Brain microvascular endothelial cell (primary cell): ENCODE results near the gene MUC22.
"Not testable (repeated sequence)": the region's sequence is repeated elsewhere in the genome, so short reads cannot be mapped to it uniquely, and the experiment has no call there.

Source experiments
- DNase-seq: peaks from one replicate; pipeline ENCODE4 v3.0.0-alpha.2; 2020
- H3K27ac ChIP-seq: fragments of 250-450 bp; sonication (Bioruptor Pico); 2 replicates; pipeline ENCODE4 v1.5.1; 2020; ENCODE audit warnings: mild to moderate bottlenecking, moderate library complexity
- H3K27me3 ChIP-seq: fragments of 250-450 bp; sonication (Bioruptor Pico); replicated peaks from 2 replicates; pipeline ENCODE4 v1.5.1; 2020; ENCODE audit warnings: mild to moderate bottlenecking
- H3K36me3 ChIP-seq: fragments of 250-450 bp; sonication (Bioruptor Pico); replicated peaks from 2 replicates; pipeline ENCODE4 v1.5.1; 2020; ENCODE audit warnings: mild to moderate bottlenecking
- H3K4me3 ChIP-seq: 2 replicates; pipeline ENCODE4 v1.5.1; 2011; ENCODE audit warnings: low read depth, mild to moderate bottlenecking, control low read depth, low read length, moderate library complexity
- in situ Hi-C: cut with HindIII; loops from 2 replicates; pipeline ENCODE4 v1.10.0; 2017; ENCODE audit warnings: low sequenced_read_pairs, low pct_ligation_motif_present
- TF ChIP-seq, protein P1 (sequence below): IDR thresholded peaks from 2 replicates; pipeline ENCODE4 v1.5.1; 2011; ENCODE audit warnings: low read depth, mild to moderate bottlenecking, moderate library complexity, low read length, control low read depth, inconsistent platforms; ENCODE audit errors: missing control alignments

Gene MUC22

GRCh38 chr6:31008165-31008564, 2.1 kb upstream of the MUC22 start:
- Histone ChIP-seq H3K27me3 (no peaks in the 10 kb centered on the region), H3K36me3 (no peaks in the 10 kb centered on the region), H3K4me3 (no peak overlapping the region), H3K27ac (peak overlapping the region; percentile 18)
- DNase-seq: no peak
- TF ChIP-seq, protein P1, sequence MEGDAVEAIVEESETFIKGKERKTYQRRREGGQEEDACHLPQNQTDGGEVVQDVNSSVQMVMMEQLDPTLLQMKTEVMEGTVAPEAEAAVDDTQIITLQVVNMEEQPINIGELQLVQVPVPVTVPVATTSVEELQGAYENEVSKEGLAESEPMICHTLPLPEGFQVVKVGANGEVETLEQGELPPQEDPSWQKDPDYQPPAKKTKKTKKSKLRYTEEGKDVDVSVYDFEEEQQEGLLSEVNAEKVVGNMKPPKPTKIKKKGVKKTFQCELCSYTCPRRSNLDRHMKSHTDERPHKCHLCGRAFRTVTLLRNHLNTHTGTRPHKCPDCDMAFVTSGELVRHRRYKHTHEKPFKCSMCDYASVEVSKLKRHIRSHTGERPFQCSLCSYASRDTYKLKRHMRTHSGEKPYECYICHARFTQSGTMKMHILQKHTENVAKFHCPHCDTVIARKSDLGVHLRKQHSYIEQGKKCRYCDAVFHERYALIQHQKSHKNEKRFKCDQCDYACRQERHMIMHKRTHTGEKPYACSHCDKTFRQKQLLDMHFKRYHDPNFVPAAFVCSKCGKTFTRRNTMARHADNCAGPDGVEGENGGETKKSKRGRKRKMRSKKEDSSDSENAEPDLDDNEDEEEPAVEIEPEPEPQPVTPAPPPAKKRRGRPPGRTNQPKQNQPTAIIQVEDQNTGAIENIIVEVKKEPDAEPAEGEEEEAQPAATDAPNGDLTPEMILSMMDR: peak; percentile 35
- in situ Hi-C loops: no loop called here

GRCh38 chr6:31009731-31010130, 543 bp upstream of the MUC22 start:
- in situ Hi-C loops: no loop called here
- Histone ChIP-seq H3K27me3 (no peaks in the 10 kb centered on the region), H3K4me3 (no peak overlapping the region), H3K36me3 (no peaks in the 10 kb centered on the region), H3K27ac (no peak overlapping the region)
- no peak for DNase-seq
- TF ChIP-seq, protein P1: no peak

GRCh38 chr6:31011153-31011552, 879 bp downstream of the MUC22 start:
- Histone ChIP-seq H3K4me3 (no peak overlapping the region), H3K27me3 (no peaks in the 10 kb centered on the region), H3K36me3 (no peaks in the 10 kb centered on the region), H3K27ac (no peak overlapping the region)
- TF ChIP-seq, protein P1: no peak
- in situ Hi-C loops: no loop called here
- no peak for DNase-seq

GRCh38 chr6:31016659-31017299, 6.5 kb downstream of the MUC22 start:
- no peak overlapping the region for H3K27ac ChIP-seq
- H3K36me3 ChIP-seq: no peaks in the 10 kb centered on the region
- no peak overlapping the region for H3K4me3 ChIP-seq
- TF ChIP-seq, protein P1: no peak
- in situ Hi-C loops: no loop called here
- no peak for DNase-seq
- no peaks in the 10 kb centered on the region for H3K27me3 ChIP-seq

DNA sequence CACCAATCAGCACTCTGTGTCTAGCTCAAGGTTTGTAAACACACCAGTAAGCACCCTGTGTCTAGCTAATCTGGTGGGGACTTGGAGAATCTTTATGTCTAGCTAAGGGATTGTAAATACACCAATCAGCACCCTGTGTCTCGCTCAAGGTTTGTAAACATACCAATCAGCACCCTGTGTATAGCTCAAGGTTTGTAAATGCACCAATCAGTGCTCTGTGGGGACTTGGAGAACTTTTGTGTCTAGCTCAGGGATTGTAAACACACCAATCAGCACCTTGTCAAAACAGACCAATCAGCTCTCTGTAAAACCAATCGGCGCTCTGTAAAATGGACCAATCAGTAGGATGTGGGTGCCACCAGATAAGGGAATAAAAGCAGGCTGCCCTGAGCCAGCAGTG, 7.2 kb downstream of the MUC22 start:
- H3K4me3 ChIP-seq, H3K36me3 ChIP-seq, DNase-seq, in situ Hi-C loops, H3K27ac ChIP-seq, H3K27me3 ChIP-seq: not testable (repeated sequence)

- Histone ChIP-seq H3K36me3 (no peaks in the 10 kb centered on the region), H3K27ac (no peak overlapping the region), H3K27me3 (no peaks in the 10 kb centered on the region), H3K4me3 (no peak overlapping the region)
- no peak for DNase-seq
- TF ChIP-seq, protein P1: no peak
- in situ Hi-C loops: no loop called here
Observed at GRCh38 chr6:31020057-31020456, 9.8 kb downstream of the MUC22 start.

- in situ Hi-C loops, DNase-seq, H3K4me3 ChIP-seq: not testable (repeated sequence)
Observed at GRCh38 chr6:31020631-31021255, 10.5 kb downstream of the MUC22 start.

GRCh38 chr6:31021705-31022531, 11.6 kb downstream of the MUC22 start:
- in situ Hi-C loops, DNase-seq, H3K36me3 ChIP-seq, H3K27ac ChIP-seq, H3K4me3 ChIP-seq, H3K27me3 ChIP-seq: not testable (repeated sequence)

More at GRCh38 chr6:31020631-31021255, 10.5 kb downstream of the MUC22 start:
- H3K36me3 ChIP-seq, H3K27ac ChIP-seq, H3K27me3 ChIP-seq: not testable (repeated sequence)
